ENCODE measurements around the gene TRAK1. TPM values are rescaled to one million over a fixed set of nuclear protein-coding genes. Genes with fewer than 3 reads are reported as not detected.

Gene TRAK1
- total RNA-seq, 1 donor from 2014 or later = 36.8 TPM

DNA sequence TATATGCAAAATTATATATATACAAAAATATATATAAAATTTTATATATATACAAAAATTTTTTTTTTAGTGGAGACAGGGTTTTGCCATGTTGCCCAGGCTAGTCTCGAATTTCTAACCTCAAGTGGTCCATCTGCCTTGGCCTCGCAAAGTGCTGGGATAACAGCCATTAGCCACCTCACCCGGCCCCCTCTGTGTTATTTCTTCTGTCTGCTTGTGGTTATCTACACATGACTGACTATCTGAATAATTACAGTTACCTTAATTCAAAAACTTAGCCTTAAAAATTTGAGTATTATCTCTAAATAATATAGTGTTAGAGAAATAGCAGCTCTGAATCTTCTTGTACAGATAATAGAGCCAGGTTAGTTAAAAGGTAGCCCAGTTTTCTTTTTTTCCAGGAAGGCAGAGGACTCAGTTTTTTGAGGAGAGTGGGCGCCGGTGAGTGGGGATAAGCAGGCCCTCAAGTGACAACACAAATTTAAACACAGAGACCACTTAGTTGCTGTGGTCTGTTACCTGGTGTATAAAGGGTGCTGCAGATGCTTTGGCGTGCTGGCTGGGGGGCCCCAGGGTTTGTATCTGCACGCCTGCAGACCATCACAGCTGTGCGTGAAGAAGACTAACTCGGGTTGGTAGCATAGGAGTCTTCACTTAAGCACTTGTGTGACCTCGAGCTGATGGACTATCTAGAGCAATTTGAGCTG lies 83.7 kb downstream of the TRAK1 start:
- intact Hi-C loops (cut with DNase I) = no loop called here
- Histone ChIP-seq H3K36me3 (no peaks in the 10 kb centered on the region), H3K9me3 (no peaks in the 10 kb centered on the region), H3K27me3 (no peaks in the 10 kb centered on the region), H3K4me3 (no peak overlapping the region), H3K27ac (no peak overlapping the region), H3K4me1 (peaks cover 17% of the 10 kb centered on the region)
- no peak for DNase-seq (ENCODE audit: extremely low spot score in 2 of 2)
- TF ChIP-seq POLR2A (IDR thresholded peaks at IDR 0.05) (no peak), POLR2AphosphoS5 (IDR thresholded peaks at IDR 0.05; ENCODE audit: insufficient read depth in 1 of 2, low read depth in 1 of 2) (no peak), CTCF (IDR thresholded peaks at IDR 0.05) (no peak)

GRCh38 chr3:42175386-42176240 lies 84.5 kb downstream of the TRAK1 start:
- Histone ChIP-seq H3K9me3 (no peaks in the 10 kb centered on the region), H3K36me3 (no peaks in the 10 kb centered on the region), H3K27me3 (no peaks in the 10 kb centered on the region), H3K4me3 (no peak overlapping the region), H3K4me1 (peaks cover 14% of the 10 kb centered on the region), H3K27ac (no peak overlapping the region)
- no peak for DNase-seq (ENCODE audit: extremely low spot score in 2 of 2)
- no peak for TF ChIP-seq CTCF (IDR thresholded peaks at IDR 0.05)
- no peak for TF ChIP-seq POLR2A (IDR thresholded peaks at IDR 0.05)
- no peak for TF ChIP-seq POLR2AphosphoS5 (IDR thresholded peaks at IDR 0.05; ENCODE audit: insufficient read depth in 1 of 2, low read depth in 1 of 2)
- intact Hi-C loops (cut with DNase I) = no loop called here

DNA sequence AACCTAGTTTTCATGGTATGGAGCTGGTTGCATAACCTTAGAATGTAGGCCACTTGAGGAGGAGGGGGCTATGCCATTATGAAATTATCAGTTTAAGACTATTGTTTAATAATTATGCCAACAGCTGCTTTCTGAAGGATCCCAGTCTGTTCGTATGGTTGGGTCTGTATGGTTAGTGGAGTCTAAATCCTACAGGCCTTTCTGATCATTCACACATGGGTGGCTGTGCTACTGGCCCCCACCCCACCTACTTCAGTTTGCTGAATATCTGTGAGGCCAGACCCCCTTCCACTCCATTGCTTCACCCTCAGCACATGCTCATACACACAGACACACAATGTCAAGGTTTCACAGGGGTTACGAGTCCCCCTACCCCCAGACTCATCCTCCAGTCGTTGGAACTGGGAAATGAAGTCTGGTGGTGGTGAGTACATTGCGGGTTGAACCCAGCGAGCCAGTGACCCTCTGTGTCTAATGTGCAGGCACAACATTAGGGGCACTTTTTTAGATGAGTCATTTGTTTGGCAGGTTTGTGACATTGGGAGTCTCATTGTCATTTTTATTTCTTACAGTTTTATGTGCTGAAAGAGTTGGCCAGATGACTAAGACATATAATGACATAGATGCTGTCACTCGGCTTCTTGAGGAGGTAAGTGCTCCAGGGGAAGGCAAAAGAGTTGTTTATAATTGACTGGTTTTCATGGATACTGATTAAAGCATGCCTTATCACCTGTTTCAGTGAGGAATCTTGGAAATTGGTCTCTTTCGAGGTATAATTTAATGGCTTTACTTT lies 85.3 kb downstream of the TRAK1 start:
- no peak for DNase-seq (ENCODE audit: extremely low spot score in 2 of 2)
- H3K27me3 ChIP-seq = no peaks in the 10 kb centered on the region
- TF ChIP-seq CTCF (IDR thresholded peaks at IDR 0.05) = no peak
- no peak for TF ChIP-seq POLR2AphosphoS5 (IDR thresholded peaks at IDR 0.05; ENCODE audit: insufficient read depth in 1 of 2, low read depth in 1 of 2)
- TF ChIP-seq POLR2A (IDR thresholded peaks at IDR 0.05) = no peak
- H3K4me3 ChIP-seq = no peak overlapping the region
- H3K36me3 ChIP-seq = no peaks in the 10 kb centered on the region
- H3K27ac ChIP-seq = no peak overlapping the region
- intact Hi-C loops (cut with DNase I) = no loop called here
- H3K4me1 ChIP-seq = peaks cover 14% of the 10 kb centered on the region
- no peaks in the 10 kb centered on the region for H3K9me3 ChIP-seq

DNA sequence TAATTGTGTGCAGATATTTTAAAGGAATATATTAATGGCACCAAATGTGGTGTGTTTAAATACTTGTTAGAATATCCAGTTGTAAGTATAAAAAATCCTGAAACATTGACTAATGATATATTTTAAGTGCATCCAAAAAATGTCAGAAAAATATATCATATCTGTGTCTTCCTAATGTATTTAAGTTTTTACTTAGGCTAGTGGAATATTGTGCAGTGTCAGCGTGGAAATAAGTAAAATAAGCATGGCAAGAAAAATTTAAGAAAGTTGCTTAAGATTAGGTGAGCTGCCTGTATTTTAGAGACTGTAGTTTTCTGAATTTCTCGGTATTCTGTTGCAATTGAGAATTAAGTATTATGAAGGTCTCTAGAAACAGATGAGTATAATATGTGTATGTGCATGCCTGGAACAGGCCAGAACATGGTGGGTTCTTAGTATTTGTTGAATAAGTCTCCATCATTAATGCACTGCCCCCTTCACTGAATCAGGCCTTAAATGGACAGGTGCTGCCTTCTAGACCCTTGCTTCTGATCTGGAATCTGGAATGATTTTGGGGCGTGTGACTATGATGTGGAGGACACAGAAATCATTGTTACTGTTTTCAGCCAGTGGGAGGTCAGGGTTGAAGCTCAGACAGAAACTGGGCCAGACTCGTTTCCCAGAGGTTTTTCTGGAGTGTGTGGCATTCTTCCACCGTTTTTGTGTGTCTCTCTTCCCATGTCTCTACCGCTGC lies 86.1 kb downstream of the TRAK1 start:
- intact Hi-C loops (cut with DNase I) = no loop called here
- no peaks in the 10 kb centered on the region for H3K9me3 ChIP-seq
- no peak for DNase-seq (ENCODE audit: extremely low spot score in 2 of 2)
- H3K36me3 ChIP-seq = no peaks in the 10 kb centered on the region
- H3K4me1 ChIP-seq = peaks cover 14% of the 10 kb centered on the region
- H3K4me3 ChIP-seq = no peak overlapping the region
- H3K27me3 ChIP-seq = no peaks in the 10 kb centered on the region
- no peak for TF ChIP-seq POLR2AphosphoS5 (IDR thresholded peaks at IDR 0.05; ENCODE audit: insufficient read depth in 1 of 2, low read depth in 1 of 2)
- no peak for TF ChIP-seq POLR2A (IDR thresholded peaks at IDR 0.05)
- TF ChIP-seq CTCF (IDR thresholded peaks at IDR 0.05) = no peak
- no peak overlapping the region for H3K27ac ChIP-seq

Data from vagina (tissue), 2 donors.